Activated naive CD4-positive, alpha-beta T cell treated with anti-CD3 and anti-CD28 coated beads, Interleukin-2, amount 50 U/mL, for 16 hours (primary cell): ENCODE results near the gene DENND1A.
"Not testable (repeated sequence)": the region's sequence is repeated elsewhere in the genome, so short reads cannot be mapped to it uniquely, and the experiment has no call there.

Experiments used
- DNase-seq: peaks from one replicate; pipeline ENCODE4 v3.0.0-alpha.2; 2020

DENND1A gene

DNA sequence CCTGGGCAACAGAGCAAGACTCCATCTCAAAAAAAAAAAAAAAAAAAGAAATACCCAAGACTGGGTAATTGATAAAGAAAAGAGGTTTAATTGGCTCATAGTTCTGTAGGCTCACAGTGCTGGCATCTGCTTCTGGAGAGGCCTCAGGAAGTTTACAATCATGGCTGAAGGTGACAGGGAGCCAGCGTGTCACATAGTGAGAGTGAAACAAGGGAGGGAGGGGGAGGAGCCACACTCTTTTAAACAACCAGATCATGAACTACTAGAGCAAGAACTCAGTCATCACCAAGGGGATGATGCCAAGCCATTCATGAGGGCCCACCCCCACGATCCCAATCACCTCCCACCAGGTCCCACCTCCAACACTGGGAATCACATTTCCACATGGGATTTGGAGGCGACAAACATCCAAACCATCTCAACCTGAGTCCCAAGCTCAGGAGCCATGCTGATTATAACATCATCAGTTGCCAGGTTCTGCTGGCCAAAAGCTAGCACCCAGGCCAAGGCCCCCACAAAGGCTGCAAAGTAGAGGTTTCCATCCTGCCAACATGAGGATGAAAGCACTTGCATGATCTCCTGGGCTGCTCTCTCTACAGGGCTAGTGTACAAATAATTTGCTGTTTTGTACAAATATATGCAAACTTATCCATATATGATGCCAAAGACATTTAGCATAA, 15.3 kb downstream of the DENND1A start:
- DNase-seq = no peak

DNA sequence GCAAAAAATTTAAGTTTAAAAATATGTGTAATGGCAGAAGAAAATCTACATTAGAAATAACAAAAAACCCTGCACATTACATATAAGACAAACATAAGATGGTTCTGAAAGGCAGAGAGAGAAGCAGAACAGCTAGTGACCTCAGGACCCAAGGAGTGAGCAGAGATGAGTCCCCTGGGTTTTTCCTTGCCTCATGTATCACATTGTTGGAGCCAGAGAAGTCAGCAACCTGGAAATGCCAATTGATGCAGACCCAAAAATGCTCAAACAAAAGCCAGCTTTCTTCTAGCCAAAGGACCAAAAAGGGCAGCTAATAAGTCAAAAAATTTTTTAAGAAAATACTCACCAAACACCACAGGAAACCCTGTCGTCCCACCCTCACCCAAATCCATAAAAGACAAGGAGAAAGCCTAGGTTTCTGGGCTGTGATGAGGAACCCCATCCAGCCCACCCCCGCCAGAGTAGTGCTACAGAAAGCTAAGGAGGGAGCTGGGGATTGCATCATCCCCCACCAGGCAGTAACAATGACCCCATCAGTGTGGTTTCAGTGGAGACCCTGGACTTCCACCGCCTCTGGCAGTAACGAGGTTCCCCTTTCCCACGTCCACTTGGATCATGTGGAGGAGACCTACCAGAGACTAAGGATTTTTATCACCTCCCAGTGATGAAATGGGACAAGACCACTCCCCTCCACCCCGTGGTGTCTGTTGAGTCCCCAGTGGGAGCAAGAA, 17.6 kb downstream of the DENND1A start:
- no peak for DNase-seq

DNA sequence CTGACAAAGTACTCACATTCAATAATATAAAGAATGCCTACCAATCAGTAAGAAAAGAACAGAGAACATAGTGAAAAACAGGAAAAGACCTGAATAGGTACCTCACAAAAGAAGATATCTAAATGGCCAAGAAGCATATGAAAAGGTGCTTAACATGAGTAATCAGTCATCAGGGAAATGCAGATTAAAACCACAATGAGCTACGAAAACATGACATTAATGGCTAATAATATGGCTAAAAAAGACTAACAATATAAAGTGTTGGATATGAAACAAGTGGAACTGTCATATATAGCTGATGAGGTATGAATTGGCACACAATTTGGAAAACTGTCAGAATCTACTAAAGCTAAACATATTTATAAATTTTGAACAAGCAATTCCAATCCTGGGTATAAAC, 18.9 kb downstream of the DENND1A start:
- no peak for DNase-seq

DNA sequence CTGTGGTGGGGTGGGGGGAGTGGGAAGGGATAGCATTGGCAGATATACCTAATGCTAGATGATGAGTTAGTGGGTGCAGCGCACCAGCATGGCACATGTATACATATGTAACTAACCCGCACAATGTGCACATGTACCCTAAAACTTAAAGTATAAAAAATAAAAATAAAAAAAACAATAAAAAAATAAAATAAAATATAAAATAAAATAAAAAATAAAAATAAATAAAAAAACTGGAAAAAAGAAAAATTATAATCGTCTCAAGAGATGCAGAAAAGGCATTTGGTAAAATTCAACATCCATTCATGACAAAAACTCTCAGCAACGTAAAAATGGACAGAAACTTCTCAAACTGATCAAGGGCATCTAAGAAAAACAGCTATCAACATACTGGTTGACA, 20.7 kb downstream of the DENND1A start:
- not testable (repeated sequence) for DNase-seq

DNA sequence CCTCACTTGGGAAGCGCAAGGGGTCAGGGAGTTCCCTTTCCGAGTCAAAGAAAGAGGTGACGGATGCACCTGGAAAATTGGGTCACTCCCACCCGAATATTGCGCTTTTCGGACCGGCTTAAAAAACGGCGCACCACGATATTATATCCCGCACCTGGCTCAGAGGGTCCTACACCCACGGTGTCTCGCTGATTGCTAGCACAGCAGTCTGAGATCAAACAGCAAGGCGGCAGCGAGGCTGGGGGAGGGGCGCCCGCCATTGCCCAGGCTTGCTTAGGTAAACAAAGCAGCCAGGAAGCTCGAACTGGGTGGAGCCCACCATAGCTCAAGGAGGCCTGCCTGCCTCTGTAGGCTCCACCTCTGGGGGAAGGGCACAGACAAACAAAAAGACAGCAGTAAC, 26.4 kb downstream of the DENND1A start:
- DNase-seq = not testable (repeated sequence)

DNA sequence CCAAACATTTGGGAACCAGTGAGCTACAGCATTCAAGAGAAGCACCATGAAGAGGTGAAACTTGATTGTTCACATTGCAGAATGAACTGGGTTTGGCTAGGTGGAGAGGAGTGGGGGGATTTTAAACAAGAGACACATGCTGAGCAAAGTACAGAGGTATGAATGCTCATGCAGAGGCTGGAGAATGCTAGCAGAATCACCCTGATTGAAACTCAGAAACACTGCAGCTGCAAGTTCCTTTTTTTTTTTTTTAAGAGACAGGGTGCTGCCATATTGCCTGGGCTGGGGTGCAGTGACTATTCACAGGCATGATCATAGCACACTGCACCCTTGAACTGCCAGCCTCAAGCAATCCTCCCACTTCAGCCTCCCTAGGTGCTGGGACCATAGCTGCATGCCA, 35.1 kb downstream of the DENND1A start:
- DNase-seq = no peak

DNA sequence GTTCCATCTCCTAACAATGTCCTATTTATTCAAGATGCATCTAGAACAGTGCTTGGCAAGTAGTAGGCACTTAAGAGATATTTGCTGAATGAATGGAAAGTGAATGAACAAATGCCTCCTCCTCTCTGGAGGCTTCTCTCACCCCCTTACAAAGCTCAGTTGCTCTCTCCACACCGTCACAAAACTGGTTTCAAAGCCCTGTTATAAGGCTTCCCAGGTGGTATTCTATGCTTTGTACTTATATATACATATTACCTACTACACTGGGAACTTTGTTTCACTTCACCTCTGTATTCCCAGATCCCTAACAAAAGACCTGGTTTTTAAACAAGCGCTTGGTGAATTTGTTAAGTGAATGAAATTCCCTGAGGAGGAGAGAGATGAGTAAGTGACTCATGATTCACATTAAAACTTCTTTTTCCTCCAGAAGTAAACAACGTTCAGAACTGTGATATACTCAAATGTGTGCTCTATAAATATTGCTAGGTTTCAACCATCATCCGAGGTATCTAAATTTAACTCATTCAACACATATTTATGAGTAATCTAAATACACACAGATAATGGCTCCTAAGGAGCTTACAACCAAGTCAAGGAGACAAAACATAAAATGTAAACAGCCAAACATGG, 36.0 kb downstream of the DENND1A start:
- DNase-seq = no peak

DNA sequence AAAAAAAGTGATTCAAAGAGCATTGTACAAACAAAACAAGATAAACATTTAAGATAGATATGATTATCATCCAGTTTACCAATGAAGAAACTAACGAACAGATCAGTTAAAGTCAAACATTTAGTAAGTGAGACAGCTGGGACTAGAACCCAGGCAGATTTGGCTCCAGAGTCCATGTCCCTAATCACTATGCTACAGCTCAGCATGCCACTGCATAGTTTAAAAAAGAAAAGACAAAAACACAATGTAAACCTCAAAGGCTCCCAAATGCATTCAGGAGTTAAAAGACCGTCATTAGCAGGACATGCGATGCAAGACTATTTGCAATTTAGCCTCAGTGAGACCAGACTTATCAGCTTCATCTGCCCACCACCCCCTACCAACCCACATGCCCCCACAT, 36.8 kb downstream of the DENND1A start:
- DNase-seq = no peak

DNA sequence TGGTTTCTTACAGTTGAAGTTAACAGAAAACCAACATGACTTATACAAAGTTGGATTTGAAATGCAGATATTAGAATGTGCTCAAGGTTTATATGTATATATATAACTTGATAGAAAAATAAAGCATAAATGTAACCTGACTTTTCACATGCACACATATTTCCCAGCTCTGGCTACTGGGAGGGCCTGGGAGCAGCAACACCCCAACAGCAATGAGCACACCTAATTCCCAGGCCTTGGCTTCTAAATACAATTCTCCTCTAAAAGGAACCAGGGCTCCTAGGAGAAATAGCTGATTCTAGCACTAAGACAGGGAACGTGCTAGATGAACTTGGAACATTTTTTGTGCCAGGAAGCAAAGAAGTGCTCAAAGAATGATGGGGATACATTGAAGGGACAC, 42.1 kb downstream of the DENND1A start:
- no peak for DNase-seq

DNA sequence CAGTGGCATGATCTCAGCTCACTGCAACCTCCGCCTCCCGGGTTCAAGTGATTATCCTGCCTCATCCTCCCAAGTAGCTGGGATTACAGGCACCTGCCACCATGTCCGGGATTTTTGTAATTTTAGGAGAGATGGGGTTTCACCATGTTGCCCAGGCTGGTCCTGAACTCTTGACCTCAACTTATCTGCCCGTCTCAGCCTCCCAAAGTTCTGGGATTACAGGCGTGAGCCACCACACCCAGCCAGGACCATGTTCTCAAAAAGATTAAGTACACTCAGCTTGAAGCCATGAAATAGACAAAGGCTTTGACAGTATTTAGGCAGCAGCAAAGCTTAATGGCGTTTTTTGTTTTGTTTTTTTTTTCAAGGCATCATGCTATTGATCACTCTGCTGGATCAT, 44.1 kb downstream of the DENND1A start:
- not testable (repeated sequence) for DNase-seq

DNA sequence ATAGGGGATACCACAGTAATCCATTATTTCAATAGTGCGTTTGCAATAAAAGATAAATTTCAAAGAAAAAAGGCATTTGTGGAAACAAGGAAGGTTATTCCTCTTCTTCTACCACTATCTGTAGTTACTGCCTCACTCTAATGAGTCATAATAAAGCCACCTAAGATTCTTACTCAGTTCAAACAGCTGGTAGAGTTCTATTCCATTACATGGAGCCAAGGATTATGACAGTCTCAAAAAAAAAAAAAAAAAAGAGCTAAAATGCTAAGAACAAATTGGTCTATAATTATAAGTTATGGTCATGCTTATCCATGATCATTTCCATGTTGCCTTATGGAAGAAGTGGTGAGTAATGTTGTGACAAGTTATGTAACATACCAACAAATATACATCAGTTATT, 46.3 kb downstream of the DENND1A start:
- DNase-seq = no peak

DNA sequence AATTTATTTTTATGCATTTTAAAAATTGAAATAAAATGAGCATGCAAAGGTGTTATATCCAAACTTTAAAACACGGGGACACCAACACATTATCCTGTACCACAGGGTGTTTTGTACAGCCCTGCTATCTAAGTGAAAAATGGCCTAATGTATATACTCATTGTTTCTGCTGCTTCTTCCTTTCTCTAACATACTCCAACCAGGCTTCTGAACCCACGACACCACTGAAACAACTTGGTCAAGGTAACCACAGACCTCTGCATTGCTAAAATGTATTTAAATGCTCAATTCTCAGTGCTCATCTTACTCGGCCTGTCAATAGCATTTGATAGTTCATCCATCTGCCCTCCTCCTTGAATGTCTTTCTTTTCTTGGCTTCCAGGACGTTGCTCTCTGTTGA, 48.3 kb downstream of the DENND1A start:
- DNase-seq = no peak

DNA sequence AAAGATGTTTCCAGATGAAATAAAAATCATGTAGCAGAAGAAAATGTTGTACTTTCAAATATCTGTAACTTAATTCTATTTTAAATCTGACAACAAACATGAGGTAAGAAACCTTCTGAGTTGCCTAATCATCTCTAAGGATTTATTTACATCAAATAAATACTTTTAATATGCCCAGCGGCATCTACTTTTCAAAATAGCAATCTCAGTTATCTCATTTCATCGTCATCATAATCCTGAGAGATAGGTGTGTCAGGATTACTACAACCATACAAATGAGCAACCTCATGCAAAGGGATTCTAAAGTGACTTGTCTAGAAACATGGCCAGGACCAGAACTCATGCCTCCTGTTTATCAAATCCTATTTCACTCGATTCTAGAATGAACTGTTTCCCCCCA, 49.5 kb downstream of the DENND1A start:
- DNase-seq = no peak

DNA sequence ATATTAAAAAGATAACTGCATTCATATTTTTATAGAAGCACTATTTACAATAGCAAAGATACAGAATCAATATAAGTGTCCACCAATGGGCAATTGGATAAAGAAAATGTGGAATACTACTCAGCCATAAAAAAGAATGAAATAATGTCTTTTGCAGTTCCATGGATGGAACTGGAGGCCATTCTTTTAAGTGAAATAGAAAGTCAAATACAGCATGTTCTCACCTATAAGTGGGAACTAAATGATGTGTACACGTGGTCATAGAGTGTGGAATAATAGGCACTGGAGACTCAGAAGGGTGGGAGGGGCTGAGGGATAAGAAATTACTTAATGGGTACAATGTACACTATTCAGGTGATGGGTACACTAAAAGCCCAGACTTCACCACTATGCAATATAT, 53.2 kb downstream of the DENND1A start:
- no peak for DNase-seq

DNA sequence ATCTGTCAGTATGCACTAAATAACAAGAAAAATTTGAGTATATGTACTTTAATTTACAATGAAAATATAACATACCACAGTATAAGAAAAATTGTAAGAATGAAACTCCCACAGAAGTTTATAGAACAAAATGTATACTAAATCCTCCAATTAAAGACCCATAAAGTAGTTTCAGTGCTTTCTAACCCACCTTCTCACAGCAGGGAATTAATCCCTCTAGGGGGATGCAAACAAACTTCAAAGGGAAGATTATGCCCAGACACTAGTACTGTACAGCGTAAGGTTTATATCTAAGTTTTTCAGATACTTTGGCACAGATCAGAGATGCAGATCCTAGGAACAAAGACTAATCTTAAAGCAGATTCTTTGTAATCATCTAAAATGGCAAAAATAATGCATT, 57.2 kb downstream of the DENND1A start:
- no peak for DNase-seq

DNA sequence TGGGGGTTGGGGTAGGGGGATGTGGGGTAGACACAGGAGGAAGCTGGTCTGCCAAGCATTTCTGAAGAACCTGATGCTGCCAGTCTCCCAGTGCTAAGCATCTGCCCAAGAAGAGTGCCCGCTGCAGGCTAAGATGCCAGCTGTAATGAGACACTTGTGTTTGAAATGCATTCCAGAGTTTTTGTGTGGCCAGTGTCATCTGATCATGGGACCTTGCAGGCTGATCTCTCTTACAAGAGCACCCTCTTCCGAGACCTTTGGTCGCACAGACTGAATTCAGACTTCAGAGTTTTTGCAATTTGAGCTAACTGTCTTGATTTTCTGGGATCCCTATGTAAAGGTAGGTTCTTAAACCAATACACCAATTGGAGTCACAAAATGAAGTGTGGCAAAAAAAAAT, 58.1 kb downstream of the DENND1A start:
- DNase-seq = no peak

DNA sequence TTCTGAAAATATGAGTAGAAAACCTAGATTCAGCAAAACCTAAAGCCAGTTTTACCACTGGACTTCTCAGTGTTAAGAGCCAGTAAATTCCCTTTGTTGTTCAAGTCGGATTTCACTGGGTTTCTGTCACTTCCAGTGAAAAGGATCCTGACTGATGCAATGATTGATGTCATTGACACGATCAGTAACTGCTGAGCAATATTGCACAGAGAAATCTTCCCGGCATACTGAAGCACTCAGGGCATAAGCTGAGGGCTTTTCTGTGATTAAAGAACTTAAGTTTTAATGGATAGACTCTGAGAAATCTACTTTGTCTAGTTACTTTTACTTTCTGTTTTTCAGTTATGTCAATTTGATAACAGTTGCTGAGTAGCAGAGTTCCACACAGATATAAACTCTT, 61.9 kb downstream of the DENND1A start:
- no peak for DNase-seq

DNA sequence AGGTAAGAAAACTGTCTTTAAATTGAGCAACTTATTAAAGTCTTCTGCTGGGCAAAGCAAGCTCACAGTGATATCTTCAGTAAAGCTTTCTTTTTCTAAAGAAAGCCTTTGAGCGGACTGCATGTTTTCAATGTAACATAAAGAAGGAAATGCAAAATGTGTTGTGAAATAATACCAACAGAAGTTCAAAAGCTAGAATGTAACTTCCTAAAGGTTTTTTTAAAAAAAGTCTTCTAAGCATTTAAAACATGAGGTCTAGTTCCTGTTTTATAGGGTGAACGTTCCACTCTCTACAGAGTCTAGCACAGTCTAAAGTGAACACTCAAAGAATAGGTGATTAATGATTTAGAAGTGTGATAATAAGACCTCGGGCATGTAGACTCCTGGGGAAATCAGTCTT, 62.9 kb downstream of the DENND1A start:
- no peak for DNase-seq

DNA sequence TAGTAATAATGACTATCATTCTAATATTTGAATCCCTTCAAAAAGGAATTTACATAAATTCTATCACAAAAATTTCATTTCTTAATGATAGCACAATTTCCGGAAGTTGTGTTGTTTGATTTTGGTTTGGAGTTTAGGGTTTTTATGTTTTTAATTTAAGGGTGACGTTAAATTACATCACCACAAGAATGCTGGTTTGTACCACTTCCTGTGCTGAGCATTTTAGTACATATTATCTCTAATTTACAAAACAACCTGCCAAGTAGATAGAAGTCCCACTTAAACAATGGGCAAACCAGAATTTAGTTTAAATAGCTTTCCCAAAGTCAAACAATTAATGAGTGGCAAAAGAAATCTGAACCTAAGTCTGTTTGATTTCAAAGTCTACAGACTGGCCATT, 63.4 kb downstream of the DENND1A start:
- DNase-seq = no peak

DNA sequence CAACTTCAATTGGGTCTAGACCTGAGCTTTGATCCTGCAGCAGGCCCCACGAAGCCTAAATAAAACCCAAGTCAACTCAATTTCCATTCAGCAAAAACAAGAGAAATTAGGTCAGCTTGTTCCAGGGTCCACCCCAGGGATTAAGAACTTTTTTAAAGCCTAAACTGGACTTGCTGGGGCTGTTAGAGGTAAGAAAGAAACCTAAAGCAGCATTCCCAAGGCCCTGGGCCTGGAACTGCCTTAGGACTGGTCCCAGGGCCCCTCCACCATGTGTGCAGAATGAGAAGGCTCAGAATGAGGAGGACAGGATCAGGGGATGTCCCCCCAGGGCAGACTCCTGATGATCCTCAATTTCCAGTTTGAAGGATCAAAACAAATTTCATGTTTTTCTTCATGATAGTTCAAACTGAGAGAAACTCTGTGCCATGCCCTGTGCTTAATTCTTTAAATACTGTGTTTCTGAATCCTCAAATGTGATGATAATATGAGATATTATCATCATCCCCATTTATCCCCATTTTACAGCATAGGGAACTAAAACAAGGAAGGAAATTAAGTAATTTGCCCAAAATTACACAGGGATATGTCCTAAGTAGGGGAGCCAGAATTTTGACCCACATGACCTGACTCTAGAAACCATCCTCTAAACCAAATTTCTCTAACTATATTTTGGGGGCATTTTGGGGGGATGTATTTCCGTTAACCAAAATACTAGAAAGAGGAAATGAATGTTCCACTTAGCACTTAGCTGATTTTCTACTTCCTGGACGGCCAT, 64.5 kb downstream of the DENND1A start:
- no peak for DNase-seq

DNA sequence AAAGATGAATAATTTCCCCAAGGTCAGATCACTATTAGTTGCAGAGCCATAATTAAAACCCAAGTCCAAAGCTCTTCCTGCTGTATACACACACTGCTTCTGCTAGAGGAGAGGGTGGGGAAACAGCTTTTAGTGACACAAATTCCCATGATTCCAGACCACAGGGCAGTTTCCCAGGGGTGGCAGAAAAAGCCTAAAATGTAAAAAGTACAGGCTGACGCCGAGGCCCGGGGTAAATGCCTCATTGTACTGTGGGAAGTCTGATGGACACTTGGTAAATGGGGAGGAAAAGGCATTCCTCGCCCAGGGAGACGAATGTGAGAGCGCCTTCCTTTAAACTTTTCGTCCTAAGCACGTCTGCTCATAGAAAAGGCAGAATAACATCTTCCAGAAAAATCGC, 65.7 kb downstream of the DENND1A start:
- DNase-seq = no peak

DNA sequence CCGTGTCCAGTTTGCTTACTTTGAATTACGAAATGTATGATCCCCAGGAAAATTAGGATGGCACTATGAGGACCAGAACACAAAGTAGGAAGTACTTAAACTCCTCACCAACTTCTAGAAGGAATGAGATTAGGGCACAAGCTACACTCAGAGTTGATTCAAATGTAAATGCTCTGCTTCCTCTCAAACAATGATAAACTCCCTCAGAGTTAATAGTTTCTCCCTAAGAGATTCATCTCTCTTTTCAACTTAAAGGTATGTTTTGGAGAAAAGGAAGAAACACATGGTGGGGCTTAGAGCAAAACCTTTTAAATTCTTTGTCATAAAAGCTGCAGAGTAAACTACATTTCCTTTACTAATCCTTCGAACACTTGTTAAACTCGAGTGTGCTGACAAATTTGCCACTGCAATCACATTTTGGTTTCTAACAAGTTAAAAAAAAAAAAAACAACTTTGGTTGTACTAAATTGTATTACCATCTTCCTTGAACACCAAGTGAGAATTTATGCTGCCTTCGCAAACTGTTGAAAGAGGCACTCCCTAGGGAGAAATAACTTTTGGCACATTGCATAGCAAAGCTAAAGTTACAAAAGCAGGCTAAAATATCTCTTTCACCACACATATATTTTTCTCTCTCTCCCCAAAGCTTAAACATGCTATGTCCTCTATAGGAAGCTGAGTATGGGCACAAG, 66.6 kb downstream of the DENND1A start:
- no peak for DNase-seq

DNA sequence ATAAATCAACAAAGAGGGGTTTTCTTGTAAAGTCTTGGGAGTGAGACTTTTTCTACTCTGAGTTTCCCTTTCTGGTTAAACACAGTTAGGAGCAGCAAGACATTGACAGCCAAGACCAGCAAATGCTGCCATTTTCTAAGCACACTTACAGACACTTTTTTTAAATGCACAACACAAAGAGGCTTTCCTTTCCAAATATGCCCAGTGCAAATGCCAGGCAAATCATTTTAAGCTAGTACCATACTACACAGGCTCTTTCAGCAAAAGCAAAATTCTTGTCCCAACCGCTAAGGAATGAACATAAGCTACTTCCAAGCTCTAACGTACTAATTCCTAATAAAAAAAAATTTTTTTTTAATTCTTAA, 68.2 kb downstream of the DENND1A start:
- DNase-seq = no peak
